HG03469 (cell line): ENCODE measurements around the gene DOCK10.
A peak's percentile ranks its signal among the peaks of the same experiment; 100 is the strongest.
"Not testable (repeated sequence)": the region's sequence is repeated elsewhere in the genome, so short reads cannot be mapped to it uniquely, and the experiment has no call there.

Experiments
- ATAC-seq: cut with Tn5 transposase; IDR thresholded peaks from one replicate; pipeline ENCODE4 v1.9.1; 2021; ENCODE audit warnings: mild to moderate bottlenecking, moderate library complexity, moderate number of reproducible peaks; ENCODE audit not compliant: unreplicated experiment

The DOCK10 gene

DNA sequence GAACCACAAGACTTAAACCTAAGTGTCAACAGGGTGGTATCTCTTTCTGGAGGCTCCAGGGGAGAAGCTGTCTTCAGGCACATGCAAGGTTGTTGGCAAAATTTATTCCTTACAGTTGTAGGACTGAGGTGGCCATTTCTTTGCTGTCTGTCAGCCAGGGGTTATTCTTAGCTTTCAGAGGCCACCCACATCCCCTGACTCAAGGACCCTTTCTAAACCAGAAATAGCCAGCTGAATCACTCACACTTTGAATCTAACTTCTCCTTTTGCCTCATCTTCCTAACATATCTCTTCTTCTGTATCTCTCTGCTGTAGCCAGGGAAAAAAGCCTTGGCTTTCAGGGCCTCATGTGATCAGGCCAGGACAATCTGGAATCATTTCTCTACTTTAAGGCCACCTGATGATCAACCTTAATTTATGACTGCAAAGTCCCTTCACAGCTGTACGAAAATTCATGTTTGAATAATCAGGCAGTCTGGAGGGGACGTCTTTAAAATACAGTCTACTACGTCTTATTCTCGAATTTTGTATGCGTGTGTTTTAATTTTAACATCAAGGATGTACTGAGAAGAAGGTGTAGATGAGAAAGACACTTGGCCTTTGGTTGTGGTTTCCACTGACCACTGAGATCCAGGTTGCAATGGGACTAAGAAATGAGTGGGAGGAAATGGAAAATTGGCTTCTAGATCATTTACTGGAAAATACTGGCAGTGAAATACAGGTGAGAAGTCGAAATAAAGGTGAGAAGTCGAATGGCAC, 90.4 kb downstream of the DOCK10 start:
- no peak for ATAC-seq

DNA sequence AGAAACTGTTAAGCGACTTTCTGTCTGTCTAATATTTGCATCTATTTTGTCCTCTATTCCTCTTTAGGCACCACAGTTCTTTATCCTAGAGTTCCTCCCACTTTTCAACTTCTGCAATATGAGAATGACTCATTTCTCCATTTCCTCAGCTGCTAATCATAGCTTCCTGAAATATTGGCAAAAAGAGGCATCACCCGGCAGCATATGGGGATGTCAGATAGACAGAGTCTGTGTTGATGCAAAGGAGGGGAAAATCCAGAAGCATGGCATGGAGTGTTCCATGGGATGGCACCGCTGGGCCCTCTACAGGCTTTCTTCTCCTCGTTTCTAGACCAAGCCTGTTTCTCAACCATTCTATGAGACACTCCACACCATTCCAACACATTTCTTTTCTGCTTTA, 93.4 kb downstream of the DOCK10 start:
- no peak for ATAC-seq

DNA sequence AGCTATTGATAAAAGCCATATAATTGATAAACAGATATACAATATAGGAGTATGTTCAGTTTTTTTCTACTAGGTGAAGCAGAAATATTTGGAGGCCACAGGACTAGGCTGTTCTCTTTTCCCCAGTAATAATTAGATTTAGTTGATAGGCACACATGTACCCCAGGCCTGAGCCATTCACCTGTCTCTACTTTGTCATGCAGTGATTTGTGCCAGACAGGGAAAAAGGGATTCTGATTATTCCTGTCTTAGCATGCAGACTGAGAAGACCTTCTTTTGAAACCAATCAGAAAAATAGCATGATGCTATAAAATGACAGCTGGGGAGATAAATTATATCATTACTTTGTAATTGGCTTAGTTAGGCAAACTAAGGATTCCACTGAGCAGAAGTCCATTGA, 94.3 kb downstream of the DOCK10 start:
- no peak for ATAC-seq

DNA sequence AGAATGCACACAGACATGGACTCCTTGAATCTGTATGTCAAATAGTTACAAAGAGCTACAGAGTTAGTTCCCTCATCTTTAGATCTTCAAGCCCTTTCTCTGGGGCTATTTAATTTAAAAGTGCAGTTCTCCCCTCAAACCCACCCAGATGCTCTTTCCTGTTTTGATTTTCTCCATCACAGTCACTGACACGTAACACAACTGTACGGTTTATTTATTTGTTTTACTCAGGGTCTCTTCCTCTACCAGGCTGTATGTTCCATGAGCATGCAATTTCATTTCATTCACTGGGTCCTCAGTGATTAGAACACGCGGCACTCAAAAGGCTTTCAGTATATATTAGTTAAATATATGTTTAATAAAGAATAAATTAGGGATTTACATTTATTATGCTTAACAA, 94.7 kb downstream of the DOCK10 start:
- no peak for ATAC-seq

DNA sequence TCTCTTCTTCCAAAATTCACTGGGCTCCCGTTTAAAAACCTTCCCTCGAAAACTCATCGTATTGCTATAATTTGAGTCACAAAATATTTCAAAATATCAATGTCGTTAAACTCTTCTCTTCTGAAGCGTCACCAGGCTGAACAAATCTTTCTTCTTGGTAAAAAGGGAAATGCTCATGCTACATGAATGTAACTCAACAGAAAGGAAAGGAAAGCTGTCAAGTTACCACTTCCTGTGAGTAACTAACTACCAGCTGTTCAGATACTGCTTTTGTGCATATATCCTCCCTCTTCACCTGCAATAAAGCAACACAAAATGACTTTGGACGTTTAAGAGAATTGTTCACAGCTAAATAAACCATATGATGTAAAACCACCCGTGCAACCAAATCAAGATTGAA, 95.4 kb downstream of the DOCK10 start:
- peak; percentile 76 for ATAC-seq

DNA sequence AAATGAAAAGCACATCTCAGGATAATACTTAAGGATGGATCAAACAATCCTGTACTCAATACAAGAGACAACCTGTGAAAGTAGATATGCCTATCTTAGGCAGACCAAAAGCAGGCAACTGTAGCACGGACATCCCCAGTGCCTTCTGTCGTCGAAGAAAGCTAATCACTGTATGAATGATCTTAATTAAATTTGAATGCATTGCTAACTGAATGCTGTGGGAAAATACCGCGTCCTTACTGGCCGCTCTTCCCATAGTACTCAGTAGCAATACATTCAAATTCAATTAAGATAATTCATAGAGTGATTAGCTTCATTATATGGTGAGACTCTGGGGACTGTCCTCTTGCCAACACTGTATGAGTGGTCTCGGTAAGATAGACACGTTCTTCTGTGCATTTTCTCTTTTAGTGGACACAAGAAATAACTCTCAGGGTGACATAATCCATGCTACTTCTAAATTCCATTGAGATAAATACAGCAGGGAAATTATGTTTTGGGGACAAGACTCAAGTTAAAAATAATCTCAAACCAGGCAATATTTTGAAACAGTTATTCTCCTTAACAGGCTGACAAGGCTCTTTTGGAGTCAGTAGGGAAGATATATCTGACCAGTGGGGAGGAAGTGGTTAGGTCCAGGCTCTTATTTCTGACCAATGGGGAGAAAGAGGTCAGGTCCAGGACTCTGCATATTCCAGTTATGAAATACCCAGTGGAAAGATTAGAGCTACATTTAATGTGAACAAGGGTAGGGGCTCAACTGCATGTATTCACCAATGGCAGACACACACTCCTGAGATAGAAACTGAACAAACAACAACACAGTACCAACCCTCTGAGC, 97.3 kb downstream of the DOCK10 start:
- no peak for ATAC-seq

DNA sequence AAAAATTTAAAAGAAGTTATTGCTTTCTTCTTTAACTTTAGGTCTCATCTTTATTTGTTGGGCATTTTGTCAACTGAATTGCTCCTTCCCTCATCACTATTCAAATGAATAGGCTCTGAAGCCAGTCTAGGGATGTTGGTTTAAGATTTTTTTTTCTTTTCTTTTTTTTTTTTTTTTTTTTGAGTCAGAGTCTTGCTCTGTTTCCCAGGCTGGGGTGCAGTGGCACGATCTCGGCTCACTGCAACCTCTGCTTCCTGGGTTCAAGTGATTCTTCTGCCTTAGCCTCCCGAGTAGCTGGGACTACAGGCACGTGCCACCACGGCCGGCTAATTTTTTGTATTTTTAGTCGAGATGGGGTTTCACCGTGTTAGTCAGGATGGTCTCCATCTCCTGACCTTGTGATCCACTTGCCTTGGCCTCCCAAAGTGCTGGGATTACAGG, 98.6 kb downstream of the DOCK10 start:
- ATAC-seq, result not testable (repeated sequence)

DNA sequence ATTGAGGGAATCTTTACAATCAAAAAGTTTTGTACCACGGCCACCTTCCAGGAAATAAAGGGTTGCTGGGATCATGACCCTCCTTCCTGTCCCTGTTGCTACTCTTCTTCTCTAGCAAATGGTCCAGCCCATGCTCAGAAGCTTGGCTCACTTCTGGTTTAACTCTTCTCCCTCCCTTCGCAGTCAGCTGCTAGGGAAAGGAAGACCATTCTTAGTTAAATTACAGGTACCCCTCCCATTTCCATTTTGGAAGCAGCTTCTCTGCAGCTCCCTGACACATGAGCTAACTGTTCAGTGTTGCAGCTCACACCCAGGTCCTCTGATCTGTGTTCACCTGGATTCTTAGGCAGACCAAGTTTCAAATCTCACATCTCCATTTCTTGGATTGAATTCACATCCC, 100.3 kb downstream of the DOCK10 start:
- ATAC-seq, result no peak

DNA sequence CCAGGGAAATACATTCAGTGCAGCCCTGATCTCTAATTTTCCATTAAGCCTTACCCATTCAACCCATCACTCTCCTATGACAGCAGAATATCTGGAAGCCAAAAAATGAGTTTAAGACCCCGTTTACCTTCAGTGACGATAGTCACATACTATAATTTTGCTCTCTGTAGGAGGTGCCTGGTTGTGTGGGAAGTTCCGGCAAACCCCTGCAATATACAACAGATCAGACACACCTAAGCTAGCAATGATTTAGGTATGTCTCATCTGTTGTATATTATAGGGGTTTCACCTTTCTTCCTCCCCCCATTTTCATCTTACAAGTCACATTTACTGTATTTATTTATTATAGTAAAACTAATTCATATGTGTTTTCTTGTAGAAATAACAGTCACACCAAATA, 101.7 kb downstream of the DOCK10 start:
- no peak for ATAC-seq

DNA sequence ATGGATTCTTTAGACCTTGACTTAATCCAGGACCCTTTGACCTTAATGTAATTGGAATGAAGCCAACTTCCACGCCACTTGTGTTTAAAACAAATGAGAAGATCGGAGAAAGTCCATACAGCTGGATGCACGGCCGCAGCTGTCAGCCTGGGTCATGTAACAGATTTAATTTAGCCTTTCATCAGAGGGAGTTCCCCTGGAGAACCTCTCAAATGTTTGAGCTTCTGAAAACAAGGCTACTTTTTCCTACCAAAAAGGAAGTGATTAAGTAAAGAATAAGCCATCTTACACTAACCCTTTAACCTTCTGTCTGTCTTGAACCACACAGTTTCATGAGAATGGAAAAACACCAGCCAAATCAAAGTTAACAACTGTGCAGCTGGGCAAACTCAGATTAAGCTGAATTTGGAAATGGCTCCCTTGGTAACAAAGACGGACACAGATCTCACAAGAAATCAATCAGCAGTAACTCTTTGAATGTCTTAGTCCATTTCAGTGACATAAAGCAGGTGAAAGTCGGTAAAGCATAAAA, 103.6 kb downstream of the DOCK10 start:
- ATAC-seq, result peak; percentile 28

DNA sequence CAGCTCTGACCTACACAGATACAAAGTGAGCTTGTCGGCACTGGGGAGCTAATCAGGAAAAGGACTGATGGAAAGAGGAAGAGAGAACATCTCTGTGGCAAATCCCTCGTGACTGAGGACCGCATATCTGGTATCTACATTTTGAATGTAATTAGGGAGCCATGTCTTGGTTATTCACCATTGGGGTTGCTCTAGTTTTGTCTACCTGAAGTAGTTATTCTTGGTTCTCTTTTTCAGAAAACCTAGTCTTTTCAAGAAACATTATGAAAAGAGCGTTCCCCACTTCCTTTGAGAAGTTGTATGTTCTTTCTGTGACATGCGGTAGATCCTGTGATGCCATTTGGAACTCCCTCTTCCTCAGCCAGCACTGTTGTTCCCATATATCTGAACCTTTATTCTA, 104.4 kb downstream of the DOCK10 start:
- peak; percentile 84 for ATAC-seq

DNA sequence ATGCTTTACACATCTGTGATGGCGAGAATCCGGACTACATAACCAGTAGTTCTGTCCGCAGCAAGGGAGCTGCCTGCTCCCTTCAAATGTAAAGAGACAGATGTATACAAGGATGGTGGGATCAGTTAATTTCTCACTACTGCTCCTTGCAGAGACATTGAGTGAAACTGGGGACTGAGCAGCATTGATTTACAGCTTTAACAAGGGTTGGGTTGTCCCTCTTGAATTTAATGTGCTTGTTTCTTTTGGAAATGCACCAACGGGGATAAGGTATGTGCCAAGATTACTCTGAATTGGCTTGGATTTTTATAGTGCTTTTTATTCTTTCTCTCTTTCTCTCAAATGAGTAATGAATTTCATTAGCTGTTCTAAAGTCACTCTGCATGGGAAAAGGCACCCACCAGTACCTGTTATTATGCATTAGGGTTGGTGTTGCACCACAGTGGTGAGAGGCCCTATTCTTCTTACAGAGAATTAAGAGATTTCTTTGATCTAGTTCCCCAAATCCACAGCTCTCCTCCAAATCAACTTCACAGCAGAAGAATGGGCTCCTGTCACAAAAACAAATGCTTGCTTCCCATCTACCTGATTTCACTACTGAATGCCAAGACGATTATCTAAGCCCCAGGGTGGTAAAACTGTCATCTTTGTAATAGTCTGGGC, 107.6 kb downstream of the DOCK10 start:
- no peak for ATAC-seq

DNA sequence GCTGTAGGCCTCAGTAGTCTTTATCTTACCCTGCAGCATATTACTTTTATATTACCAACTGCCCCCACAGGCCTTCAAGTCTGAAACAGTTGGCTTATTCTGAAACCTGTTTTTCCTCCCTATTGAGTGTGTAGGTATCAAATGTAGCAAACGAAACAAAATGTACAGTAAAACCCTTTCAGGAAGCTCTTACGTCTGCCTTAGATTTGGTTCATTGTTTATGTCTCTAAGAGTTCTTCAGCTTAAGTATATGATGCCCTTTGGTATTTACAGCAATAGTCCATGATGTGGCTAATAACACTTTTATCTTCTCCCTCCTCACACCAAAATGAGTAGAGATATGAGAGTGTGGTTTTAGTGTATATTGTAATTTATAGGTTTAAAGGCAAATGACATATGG, 108.8 kb downstream of the DOCK10 start:
- no peak for ATAC-seq

DNA sequence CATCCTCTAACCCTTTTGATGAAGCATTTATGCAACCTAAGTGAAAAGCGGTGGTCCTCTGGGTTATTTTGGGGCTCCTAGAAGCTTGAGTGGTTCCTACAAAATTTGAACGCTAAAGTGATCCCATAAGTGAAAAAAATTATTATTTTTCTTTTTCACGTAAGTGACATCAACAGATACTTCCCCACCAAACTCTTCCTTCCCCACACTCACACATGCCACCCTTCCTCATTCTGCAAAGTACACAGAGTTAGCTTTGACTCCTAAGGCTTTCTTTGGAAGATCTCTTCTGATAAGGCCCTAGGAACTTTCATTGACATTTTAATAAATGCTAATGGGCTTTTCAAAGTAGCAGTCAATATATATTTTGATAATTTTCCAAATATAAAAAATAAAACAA, 109.7 kb downstream of the DOCK10 start:
- no peak for ATAC-seq

DNA sequence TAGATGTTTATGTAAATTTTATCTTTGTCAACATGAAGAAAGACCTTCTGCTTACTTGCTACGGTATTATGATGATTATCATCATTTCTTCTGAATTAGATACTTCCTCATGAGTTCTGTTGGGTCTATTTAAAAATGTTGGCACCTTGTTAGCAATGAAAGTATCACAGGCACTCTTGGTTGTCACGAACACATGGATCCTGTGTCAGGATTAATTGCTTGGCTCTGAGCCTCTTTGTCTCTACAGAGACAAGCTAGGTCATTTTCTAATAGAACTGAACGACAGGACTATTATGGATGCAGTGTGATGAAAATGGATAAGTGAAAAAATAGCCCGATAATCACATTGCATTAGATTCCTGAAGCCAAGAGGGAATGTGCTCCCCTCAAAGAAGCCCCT, 110.3 kb downstream of the DOCK10 start:
- no peak for ATAC-seq

DNA sequence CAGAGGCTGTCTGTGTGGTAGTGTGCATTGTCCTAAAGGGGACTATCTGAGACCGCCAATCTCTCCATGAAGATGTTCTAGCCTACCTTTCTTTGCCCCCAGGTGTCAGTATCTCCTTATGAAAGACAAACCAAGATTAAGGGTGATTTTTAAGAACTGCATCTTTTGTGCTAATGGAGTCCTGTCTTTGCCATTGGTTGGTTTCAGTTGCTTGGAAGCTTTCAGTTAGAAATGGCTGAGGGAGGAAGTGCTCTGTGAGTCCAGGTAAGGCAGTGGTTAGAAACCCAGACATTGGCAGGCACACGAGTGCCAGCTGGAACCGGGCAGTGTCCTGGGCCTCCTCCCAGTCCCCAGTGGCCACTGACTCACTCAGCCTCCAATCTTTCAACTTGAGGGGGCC, 111.3 kb downstream of the DOCK10 start:
- no peak for ATAC-seq

DNA sequence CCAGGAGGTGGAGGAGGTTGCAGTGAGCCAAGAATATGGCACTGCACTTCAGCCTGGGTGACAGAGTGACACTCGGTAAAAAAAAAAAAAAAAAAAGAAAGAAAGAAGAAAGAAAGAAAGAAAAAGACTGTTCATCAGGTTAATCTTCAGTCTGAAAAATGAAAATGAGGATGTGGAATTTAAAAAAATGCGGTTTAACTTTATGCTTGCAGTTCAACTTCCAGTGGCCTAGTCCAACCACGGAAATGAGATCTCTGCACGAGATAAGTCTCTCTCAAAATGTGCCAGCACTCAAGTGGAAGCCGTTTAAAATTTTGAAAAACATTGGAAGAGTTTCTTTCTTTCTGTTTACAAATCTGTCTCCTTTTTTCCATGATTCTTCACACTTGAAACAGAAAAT, 112.1 kb downstream of the DOCK10 start:
- no peak for ATAC-seq

DNA sequence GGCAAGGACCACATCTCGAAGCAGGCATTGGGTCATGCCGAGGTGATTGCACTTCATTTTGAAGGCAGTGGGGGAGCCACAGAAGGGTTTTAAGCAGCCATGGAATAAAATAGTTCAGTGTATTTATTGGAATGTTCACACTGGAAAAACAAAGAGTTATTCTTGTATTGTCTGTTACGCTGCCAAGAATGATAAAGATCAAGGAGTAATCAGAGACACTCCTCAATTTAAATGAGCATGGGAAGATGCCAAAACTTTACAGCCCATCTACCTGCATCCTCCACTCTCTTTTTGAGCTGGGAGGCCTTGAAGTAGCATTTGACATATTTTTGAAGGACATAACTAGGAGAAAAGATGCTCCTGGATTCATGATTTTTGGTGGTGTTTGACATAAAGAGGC, 112.8 kb downstream of the DOCK10 start:
- no peak for ATAC-seq

DNA sequence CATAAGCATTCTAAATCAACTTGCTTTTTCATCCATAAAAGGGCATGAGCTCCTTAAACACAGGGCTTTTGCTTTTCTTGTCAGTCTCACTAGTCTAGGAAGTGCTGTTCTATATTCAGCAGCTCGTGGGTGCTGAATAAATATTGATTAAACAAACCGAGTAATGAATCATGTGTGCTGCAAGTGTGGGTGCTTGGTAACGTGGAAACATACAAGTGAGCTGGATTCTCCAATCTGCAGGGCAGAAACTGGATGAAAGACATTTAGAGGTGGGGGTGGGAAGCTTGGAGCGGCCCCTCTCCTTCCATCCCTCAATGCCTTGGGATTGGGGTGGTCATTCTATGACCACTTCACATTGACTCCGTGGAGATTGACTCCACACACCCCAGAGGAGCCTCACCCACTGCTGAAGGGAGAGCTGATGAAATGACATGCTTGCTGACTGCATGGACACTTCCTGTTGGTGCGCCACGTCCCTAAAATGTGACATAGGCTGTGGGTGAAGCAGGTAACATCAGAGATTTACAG, 114.6 kb downstream of the DOCK10 start:
- ATAC-seq, result no peak

DNA sequence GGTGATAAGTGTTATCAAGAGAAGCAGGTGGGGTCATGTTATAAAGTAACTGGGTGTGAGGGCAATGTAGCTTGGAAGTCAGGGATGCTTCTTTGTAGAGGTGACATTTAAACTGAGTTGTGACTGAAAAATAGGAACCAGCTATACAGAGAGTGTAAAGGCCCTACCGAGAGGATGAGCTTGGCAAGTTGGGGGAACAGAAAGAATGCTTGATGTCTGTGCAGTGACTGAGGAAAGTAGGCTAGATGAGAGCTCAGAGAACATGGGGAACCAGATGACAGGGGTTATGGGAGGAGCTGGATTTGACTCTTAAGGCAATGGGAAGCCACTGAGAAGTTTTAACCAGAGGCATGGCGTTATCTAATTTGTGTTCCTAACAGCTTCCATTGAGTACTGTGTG, 115.3 kb downstream of the DOCK10 start:
- no peak for ATAC-seq

DNA sequence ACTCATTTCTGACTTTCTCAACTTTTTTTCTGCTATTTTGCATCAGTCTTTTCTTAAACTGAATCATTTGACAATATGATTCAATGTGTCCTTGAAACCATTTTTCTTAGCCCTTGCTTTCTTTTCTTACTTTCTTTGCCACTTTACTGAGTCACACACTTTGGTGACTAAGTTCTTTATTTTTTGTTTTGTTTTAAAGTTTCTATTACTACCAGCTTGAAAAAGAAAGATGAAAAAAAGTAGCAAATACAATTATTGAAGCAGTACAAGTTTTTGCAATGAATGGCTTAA, 116.5 kb downstream of the DOCK10 start:
- ATAC-seq, result no peak
